Measurements from ENCODE around the gene CRBN. TPM values are rescaled to one million over a fixed set of nuclear protein-coding genes. Genes with fewer than 3 reads are reported as not detected.

CRBN gene
- total and polyA plus RNA-seq, 9 of the 15 experiments (the other 6 are each of a cell fraction or from before 2014, with no cell fraction given): 40.8 to 331 (median 57.4) TPM

DNA sequence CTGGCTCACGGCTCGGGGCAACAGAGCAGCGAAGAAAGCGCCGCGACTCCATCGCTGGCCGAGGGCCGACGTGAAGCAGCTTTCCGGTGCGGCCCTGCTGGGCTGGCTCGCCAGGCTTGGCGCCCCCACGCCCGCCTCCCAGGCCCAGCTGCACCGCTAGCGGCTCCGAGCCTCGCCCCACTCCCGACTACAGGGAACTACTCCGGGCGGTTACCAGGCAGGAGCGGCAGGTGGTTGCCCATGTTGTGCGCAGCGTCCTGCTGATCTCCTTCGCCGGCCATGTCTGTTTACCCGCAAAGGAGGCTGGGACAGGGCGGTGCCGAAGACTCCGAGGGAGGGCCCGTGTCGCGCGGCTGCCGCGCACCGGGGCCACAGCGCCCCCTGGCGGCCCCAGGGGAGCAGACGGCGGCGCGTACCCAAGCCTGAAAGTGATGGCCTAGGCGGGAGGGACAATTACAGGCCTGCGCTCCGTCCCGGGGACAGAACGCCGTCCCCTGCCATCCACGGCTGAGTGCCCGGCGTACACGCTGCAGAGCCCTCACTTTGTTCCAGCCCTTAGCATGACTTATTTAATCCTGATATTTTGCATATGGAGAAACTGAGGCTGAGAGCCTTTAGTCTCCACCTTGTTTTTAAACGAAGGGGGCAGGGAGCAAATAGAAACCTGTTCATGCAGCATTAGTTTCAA lies at the start of gene CRBN (continued):
- TF ChIP-seq, protein P1, sequence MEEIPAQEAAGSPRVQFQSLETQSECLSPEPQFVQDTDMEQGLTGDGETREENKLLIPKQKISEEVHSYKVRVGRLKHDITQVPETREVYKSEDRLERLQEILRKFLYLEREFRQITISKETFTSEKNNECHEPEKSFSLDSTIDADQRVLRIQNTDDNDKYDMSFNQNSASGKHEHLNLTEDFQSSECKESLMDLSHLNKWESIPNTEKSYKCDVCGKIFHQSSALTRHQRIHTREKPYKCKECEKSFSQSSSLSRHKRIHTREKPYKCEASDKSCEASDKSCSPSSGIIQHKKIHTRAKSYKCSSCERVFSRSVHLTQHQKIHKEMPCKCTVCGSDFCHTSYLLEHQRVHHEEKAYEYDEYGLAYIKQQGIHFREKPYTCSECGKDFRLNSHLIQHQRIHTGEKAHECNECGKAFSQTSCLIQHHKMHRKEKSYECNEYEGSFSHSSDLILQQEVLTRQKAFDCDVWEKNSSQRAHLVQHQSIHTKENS (CRISPR knock-in tag; IDR thresholded peaks at IDR 0.05): no peak
- no peak; the same call in 1 of the 2 replicates for TF ChIP-seq ZC3H8 (IDR thresholded peaks at IDR 0.05)
- TF ChIP-seq KDM5B (IDR thresholded peaks at IDR 0.05; ENCODE audit: insufficient replicate concordance, low read depth, low read length): peak; percentile 92
- TF ChIP-seq, protein P2, sequence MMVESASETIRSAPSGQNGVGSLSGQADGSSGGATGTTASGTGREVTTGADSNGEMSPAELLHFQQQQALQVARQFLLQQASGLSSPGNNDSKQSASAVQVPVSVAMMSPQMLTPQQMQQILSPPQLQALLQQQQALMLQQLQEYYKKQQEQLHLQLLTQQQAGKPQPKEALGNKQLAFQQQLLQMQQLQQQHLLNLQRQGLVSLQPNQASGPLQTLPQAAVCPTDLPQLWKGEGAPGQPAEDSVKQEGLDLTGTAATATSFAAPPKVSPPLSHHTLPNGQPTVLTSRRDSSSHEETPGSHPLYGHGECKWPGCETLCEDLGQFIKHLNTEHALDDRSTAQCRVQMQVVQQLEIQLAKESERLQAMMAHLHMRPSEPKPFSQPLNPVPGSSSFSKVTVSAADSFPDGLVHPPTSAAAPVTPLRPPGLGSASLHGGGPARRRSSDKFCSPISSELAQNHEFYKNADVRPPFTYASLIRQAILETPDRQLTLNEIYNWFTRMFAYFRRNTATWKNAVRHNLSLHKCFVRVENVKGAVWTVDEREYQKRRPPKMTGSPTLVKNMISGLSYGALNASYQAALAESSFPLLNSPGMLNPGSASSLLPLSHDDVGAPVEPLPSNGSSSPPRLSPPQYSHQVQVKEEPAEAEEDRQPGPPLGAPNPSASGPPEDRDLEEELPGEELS (CRISPR knock-in tag; IDR thresholded peaks at IDR 0.05; ENCODE audit: borderline replicate concordance): no peak
- 0 out of 2 replicates have a peak, but pooled peaks have one; percentile 8 for TF ChIP-seq CBFA2T2 (conservative IDR thresholded peaks at IDR 0.05)
- no peak for TF ChIP-seq MIER1 (IDR thresholded peaks at IDR 0.05; ENCODE audit: low read depth)
- TF ChIP-seq ZSCAN29 (IDR thresholded peaks at IDR 0.05): no peak
- no peak for TF ChIP-seq ZC3H11A (IDR thresholded peaks at IDR 0.05; ENCODE audit: low read depth, low read length)
- no peak for TF ChIP-seq ZNF79 (CRISPR knock-in tag; IDR thresholded peaks at IDR 0.05; ENCODE audit: low read depth)
- peak in 1 of 2 experiments; percentile 79; a peak in 1 of 3 replicates for TF ChIP-seq CBX3 (IDR thresholded peaks at IDR 0.05; ENCODE audit: borderline replicate concordance in 1 of 2, low read length in 2 of 2)
- TF ChIP-seq HMG20A (CRISPR knock-in tag; conservative IDR thresholded peaks at IDR 0.05): no peak
- TF ChIP-seq, protein P3, sequence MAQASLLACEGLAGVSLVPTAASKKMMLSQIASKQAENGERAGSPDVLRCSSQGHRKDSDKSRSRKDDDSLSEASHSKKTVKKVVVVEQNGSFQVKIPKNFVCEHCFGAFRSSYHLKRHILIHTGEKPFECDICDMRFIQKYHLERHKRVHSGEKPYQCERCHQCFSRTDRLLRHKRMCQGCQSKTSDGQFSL (CRISPR knock-in tag; IDR thresholded peaks at IDR 0.05): no peak
- TF ChIP-seq, protein P3 (tag; IDR thresholded peaks at IDR 0.05): no peak
- TF ChIP-seq, protein P4, sequence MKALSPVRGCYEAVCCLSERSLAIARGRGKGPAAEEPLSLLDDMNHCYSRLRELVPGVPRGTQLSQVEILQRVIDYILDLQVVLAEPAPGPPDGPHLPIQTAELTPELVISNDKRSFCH (CRISPR knock-in tag; IDR thresholded peaks at IDR 0.05): no peak
- TF ChIP-seq, protein P4 (tag; IDR thresholded peaks at IDR 0.05): peak; percentile 58; the same call in 1 of the 2 replicates
- TF ChIP-seq, protein P5, sequence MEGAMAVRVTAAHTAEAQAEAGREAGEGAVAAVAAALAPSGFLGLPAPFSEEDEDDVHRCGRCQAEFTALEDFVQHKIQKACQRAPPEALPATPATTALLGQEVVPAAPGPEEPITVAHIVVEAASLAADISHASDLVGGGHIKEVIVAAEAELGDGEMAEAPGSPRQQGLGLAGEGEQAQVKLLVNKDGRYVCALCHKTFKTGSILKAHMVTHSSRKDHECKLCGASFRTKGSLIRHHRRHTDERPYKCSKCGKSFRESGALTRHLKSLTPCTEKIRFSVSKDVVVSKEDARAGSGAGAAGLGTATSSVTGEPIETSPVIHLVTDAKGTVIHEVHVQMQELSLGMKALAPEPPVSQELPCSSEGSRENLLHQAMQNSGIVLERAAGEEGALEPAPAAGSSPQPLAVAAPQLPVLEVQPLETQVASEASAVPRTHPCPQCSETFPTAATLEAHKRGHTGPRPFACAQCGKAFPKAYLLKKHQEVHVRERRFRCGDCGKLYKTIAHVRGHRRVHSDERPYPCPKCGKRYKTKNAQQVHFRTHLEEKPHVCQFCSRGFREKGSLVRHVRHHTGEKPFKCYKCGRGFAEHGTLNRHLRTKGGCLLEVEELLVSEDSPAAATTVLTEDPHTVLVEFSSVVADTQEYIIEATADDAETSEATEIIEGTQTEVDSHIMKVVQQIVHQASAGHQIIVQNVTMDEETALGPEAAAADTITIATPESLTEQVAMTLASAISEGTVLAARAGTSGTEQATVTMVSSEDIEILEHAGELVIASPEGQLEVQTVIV (CRISPR knock-in tag; IDR thresholded peaks at IDR 0.05; ENCODE audit: borderline replicate concordance): no peak
- no peak for TF ChIP-seq CEBPB (tag; IDR thresholded peaks at IDR 0.05)
- no peak for TF ChIP-seq SMARCB1 (IDR thresholded peaks at IDR 0.05; ENCODE audit: insufficient read length, low read depth)
- TF ChIP-seq CHD4 (IDR thresholded peaks at IDR 0.05; ENCODE audit: insufficient read depth, insufficient replicate concordance, low read depth, low read length, poor library complexity, severe bottlenecking): no peak
- no peak for TF ChIP-seq ZNF668 (CRISPR knock-in tag; IDR thresholded peaks at IDR 0.05)

Measured in K562 (cell line).